Measurements from ENCODE around the gene TCEA2. TPM values are rescaled to one million over a fixed set of nuclear protein-coding genes. Genes with fewer than 3 reads are reported as not detected.

Gene TCEA2
- total and polyA plus RNA-seq, 2 of the 13 experiments (the other 11 are each of a cell fraction or from before 2014, with no cell fraction given), result 28.1 to 33.7 TPM

- TF ChIP-seq TRIM24 (CRISPR knock-in tag; IDR thresholded peaks at IDR 0.05) (no peak), CERS6 (CRISPR knock-in tag; IDR thresholded peaks at IDR 0.05) (no peak; the same call in 1 of the 2 replicates), YEATS4 (CRISPR knock-in tag; IDR thresholded peaks at IDR 0.05; ENCODE audit: borderline replicate concordance) (no peak; the same call in 1 of the 2 replicates), SIX1 (CRISPR knock-in tag; IDR thresholded peaks at IDR 0.05; ENCODE audit: borderline replicate concordance) (no peak), ZNF841 (CRISPR knock-in tag; IDR thresholded peaks at IDR 0.05; ENCODE audit: borderline replicate concordance) (no peak), ZNF597 (CRISPR knock-in tag; IDR thresholded peaks at IDR 0.05) (no peak), ZNF543 (CRISPR knock-in tag; IDR thresholded peaks at IDR 0.05) (no peak), SETDB1 (CRISPR knock-in tag; IDR thresholded peaks at IDR 0.05; ENCODE audit: borderline replicate concordance) (no peak), ZNF12 (CRISPR knock-in tag; IDR thresholded peaks at IDR 0.05) (peak; percentile 43; the same call in 1 of the 2 replicates), ZKSCAN8 (CRISPR knock-in tag; IDR thresholded peaks at IDR 0.05; ENCODE audit: borderline replicate concordance) (no peak), ZFP82 (CRISPR knock-in tag; IDR thresholded peaks at IDR 0.05; ENCODE audit: borderline replicate concordance) (no peak), MEF2D (CRISPR knock-in tag; IDR thresholded peaks at IDR 0.05) (0 out of 2 replicates have a peak, but pooled peaks have one; percentile 87), ZNF432 (CRISPR knock-in tag; IDR thresholded peaks at IDR 0.05; ENCODE audit: borderline replicate concordance) (no peak), FOXA1 (IDR thresholded peaks at IDR 0.05) (no peak), FOXA1 (CRISPR knock-in tag; IDR thresholded peaks at IDR 0.05) (no peak; the same call in 1 of the 2 replicates), GLMP (CRISPR knock-in tag; IDR thresholded peaks at IDR 0.05; ENCODE audit: borderline replicate concordance) (no peak), WIZ (CRISPR knock-in tag; IDR thresholded peaks at IDR 0.05) (peak; percentile 35; the same call in 1 of the 2 replicates), ZNF224 (CRISPR knock-in tag; IDR thresholded peaks at IDR 0.05) (peak; percentile 97; the same call in 1 of the 2 replicates), ZNF230 (CRISPR knock-in tag; IDR thresholded peaks at IDR 0.05) (no peak), SUZ12 (IDR thresholded peaks at IDR 0.05; ENCODE audit: low read depth, low read length) (no peak), ZNF703 (CRISPR knock-in tag; IDR thresholded peaks at IDR 0.05; ENCODE audit: borderline replicate concordance) (no peak), NR2F1 (CRISPR knock-in tag; IDR thresholded peaks at IDR 0.05) (no peak), ZNF138 (CRISPR knock-in tag; IDR thresholded peaks at IDR 0.05; ENCODE audit: low read depth) (no peak; the same call in 1 of the 2 replicates), PRDM4 (CRISPR knock-in tag; IDR thresholded peaks at IDR 0.05; ENCODE audit: borderline replicate concordance) (no peak), NFKB2 (CRISPR knock-in tag; IDR thresholded peaks at IDR 0.05; ENCODE audit: borderline replicate concordance) (no peak)
Observed at GRCh38 chr20:64052987-64053840, 9.8 kb upstream of the TCEA2 start (continued).
